ENCODE data around the gene DISC1.

Gene DISC1

DNA sequence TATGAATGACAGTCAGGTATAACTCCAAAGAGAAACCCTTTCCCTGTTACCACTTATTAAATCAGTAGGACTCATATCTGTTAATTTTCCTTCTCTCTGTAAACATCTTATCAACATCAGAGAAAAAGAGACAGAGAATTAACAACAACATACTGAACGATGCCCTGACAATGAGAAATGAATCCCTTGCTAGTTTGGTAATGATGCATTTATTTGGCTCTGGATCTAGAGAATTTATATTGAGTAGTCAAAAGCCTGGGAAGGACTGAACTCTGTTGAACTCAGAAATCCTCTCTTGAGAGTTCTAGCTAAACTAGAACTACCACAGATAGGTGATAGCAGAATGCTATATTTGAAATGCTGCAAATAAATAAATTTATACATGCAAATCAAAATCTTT lies 325.6 kb downstream of the DISC1 start:
- no peak for ATAC-seq
- TF ChIP-seq PPARA (CRISPR knock-in tag; IDR thresholded peaks at IDR 0.05; ENCODE audit: borderline replicate concordance) (no peak), ZNF70 (CRISPR knock-in tag; IDR thresholded peaks at IDR 0.05) (no peak), OSR1 (CRISPR knock-in tag; IDR thresholded peaks at IDR 0.05) (no peak), ZC3H10 (CRISPR knock-in tag; IDR thresholded peaks at IDR 0.05) (no peak), TOX (CRISPR knock-in tag; IDR thresholded peaks at IDR 0.05; ENCODE audit: borderline replicate concordance) (no peak)
- TF ChIP-seq, protein P1, sequence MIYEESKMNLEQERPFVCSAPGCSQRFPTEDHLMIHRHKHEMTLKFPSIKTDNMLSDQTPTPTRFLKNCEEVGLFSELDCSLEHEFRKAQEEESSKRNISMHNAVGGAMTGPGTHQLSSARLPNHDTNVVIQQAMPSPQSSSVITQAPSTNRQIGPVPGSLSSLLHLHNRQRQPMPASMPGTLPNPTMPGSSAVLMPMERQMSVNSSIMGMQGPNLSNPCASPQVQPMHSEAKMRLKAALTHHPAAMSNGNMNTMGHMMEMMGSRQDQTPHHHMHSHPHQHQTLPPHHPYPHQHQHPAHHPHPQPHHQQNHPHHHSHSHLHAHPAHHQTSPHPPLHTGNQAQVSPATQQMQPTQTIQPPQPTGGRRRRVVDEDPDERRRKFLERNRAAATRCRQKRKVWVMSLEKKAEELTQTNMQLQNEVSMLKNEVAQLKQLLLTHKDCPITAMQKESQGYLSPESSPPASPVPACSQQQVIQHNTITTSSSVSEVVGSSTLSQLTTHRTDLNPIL (CRISPR knock-in tag; IDR thresholded peaks at IDR 0.05; ENCODE audit: low read depth) = no peak
- TF ChIP-seq, protein P2, sequence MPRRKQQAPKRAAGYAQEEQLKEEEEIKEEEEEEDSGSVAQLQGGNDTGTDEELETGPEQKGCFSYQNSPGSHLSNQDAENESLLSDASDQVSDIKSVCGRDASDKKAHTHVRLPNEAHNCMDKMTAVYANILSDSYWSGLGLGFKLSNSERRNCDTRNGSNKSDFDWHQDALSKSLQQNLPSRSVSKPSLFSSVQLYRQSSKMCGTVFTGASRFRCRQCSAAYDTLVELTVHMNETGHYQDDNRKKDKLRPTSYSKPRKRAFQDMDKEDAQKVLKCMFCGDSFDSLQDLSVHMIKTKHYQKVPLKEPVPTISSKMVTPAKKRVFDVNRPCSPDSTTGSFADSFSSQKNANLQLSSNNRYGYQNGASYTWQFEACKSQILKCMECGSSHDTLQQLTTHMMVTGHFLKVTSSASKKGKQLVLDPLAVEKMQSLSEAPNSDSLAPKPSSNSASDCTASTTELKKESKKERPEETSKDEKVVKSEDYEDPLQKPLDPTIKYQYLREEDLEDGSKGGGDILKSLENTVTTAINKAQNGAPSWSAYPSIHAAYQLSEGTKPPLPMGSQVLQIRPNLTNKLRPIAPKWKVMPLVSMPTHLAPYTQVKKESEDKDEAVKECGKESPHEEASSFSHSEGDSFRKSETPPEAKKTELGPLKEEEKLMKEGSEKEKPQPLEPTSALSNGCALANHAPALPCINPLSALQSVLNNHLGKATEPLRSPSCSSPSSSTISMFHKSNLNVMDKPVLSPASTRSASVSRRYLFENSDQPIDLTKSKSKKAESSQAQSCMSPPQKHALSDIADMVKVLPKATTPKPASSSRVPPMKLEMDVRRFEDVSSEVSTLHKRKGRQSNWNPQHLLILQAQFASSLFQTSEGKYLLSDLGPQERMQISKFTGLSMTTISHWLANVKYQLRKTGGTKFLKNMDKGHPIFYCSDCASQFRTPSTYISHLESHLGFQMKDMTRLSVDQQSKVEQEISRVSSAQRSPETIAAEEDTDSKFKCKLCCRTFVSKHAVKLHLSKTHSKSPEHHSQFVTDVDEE (CRISPR knock-in tag; IDR thresholded peaks at IDR 0.05) = no peak
- TF ChIP-seq, protein P3, sequence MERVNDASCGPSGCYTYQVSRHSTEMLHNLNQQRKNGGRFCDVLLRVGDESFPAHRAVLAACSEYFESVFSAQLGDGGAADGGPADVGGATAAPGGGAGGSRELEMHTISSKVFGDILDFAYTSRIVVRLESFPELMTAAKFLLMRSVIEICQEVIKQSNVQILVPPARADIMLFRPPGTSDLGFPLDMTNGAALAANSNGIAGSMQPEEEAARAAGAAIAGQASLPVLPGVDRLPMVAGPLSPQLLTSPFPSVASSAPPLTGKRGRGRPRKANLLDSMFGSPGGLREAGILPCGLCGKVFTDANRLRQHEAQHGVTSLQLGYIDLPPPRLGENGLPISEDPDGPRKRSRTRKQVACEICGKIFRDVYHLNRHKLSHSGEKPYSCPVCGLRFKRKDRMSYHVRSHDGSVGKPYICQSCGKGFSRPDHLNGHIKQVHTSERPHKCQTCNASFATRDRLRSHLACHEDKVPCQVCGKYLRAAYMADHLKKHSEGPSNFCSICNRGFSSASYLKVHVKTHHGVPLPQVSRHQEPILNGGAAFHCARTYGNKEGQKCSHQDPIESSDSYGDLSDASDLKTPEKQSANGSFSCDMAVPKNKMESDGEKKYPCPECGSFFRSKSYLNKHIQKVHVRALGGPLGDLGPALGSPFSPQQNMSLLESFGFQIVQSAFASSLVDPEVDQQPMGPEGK (CRISPR knock-in tag; IDR thresholded peaks at IDR 0.05; ENCODE audit: borderline replicate concordance) = no peak

DNA sequence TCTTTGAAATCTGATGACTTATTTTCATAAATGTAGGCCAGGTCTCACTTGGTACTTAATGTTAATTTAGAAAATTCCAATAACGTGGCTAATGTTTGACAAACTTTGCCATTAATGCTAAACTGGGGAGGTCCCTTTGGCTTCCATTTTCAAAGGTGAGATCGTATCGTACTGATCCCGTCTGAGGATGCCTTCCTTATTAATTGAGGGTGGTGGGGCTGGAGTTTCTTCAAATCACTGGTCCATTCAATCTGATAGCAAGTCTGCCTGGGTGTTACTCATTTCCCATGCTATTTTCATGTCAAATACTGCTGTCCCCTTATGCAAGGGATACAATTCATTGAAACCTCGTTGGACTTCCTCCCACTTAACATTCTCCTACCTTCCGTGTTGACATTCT lies 327.1 kb downstream of the DISC1 start:
- no peak for ATAC-seq
- TF ChIP-seq ISL1 (CRISPR knock-in tag; IDR thresholded peaks at IDR 0.05) = no peak
- TF ChIP-seq, protein P1 (CRISPR knock-in tag; IDR thresholded peaks at IDR 0.05; ENCODE audit: low read depth) = no peak
- TF ChIP-seq OSR1 (CRISPR knock-in tag; IDR thresholded peaks at IDR 0.05) = no peak
- TF ChIP-seq, protein P3 (CRISPR knock-in tag; IDR thresholded peaks at IDR 0.05; ENCODE audit: borderline replicate concordance) = no peak
- no peak for TF ChIP-seq ZNF565 (CRISPR knock-in tag; conservative IDR thresholded peaks at IDR 0.05; ENCODE audit: low read depth)
- no peak for TF ChIP-seq ZNF70 (CRISPR knock-in tag; IDR thresholded peaks at IDR 0.05)
- no peak for TF ChIP-seq SNAI2 (CRISPR knock-in tag; IDR thresholded peaks at IDR 0.05)
- TF ChIP-seq, protein P4, sequence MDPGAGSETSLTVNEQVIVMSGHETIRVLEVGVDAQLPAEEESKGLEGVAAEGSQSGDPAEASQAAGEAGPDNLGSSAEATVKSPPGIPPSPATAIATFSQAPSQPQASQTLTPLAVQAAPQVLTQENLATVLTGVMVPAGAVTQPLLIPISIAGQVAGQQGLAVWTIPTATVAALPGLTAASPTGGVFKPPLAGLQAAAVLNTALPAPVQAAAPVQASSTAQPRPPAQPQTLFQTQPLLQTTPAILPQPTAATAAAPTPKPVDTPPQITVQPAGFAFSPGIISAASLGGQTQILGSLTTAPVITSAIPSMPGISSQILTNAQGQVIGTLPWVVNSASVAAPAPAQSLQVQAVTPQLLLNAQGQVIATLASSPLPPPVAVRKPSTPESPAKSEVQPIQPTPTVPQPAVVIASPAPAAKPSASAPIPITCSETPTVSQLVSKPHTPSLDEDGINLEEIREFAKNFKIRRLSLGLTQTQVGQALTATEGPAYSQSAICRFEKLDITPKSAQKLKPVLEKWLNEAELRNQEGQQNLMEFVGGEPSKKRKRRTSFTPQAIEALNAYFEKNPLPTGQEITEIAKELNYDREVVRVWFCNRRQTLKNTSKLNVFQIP (CRISPR knock-in tag; IDR thresholded peaks at IDR 0.05; ENCODE audit: borderline replicate concordance, low read depth) = no peak
- no peak for TF ChIP-seq TCF4 (CRISPR knock-in tag; IDR thresholded peaks at IDR 0.05; ENCODE audit: borderline replicate concordance)
- TF ChIP-seq, protein P5, sequence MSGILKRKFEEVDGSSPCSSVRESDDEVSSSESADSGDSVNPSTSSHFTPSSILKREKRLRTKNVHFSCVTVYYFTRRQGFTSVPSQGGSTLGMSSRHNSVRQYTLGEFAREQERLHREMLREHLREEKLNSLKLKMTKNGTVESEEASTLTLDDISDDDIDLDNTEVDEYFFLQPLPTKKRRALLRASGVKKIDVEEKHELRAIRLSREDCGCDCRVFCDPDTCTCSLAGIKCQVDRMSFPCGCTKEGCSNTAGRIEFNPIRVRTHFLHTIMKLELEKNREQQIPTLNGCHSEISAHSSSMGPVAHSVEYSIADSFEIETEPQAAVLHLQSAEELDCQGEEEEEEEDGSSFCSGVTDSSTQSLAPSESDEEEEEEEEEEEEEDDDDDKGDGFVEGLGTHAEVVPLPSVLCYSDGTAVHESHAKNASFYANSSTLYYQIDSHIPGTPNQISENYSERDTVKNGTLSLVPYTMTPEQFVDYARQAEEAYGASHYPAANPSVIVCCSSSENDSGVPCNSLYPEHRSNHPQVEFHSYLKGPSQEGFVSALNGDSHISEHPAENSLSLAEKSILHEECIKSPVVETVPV (CRISPR knock-in tag; IDR thresholded peaks at IDR 0.05) = no peak
- no peak for TF ChIP-seq ARNTL (CRISPR knock-in tag; IDR thresholded peaks at IDR 0.05; ENCODE audit: borderline replicate concordance, low read depth)
- TF ChIP-seq GLIS3 (CRISPR knock-in tag; IDR thresholded peaks at IDR 0.05) = no peak
- no peak for TF ChIP-seq ZC3H10 (CRISPR knock-in tag; IDR thresholded peaks at IDR 0.05)
